Lower leg skin (tissue), 3 donors: Measurements from ENCODE around the gene UPF3A.

Experiments
- POLR2A ChIP-seq, 2 donors: fragments of 450-650 bp; IDR thresholded peaks; one replicate each; pipeline ENCODE4 v1.6.1; 2016 to 2017; ENCODE audit warnings: antibody characterized with exemption in 2 of 2, mild to moderate bottlenecking in 1 of 2, moderate library complexity in 1 of 2
- TF ChIP-seq, protein P1 (sequence below), 3 donors: fragments of 450-650 bp; IDR thresholded peaks; one replicate each; pipeline ENCODE4 v1.5.1; 2016; ENCODE audit warnings: antibody characterized with exemption in 3 of 3, mild to moderate bottlenecking in 3 of 3, moderate library complexity in 2 of 3

- TF ChIP-seq, protein P1, sequence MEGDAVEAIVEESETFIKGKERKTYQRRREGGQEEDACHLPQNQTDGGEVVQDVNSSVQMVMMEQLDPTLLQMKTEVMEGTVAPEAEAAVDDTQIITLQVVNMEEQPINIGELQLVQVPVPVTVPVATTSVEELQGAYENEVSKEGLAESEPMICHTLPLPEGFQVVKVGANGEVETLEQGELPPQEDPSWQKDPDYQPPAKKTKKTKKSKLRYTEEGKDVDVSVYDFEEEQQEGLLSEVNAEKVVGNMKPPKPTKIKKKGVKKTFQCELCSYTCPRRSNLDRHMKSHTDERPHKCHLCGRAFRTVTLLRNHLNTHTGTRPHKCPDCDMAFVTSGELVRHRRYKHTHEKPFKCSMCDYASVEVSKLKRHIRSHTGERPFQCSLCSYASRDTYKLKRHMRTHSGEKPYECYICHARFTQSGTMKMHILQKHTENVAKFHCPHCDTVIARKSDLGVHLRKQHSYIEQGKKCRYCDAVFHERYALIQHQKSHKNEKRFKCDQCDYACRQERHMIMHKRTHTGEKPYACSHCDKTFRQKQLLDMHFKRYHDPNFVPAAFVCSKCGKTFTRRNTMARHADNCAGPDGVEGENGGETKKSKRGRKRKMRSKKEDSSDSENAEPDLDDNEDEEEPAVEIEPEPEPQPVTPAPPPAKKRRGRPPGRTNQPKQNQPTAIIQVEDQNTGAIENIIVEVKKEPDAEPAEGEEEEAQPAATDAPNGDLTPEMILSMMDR (IDR thresholded peaks at IDR 0.05) = no peak
- no peak for TF ChIP-seq POLR2A (IDR thresholded peaks at IDR 0.05)
Measured at GRCh38 chr13:114319441-114319913, 38.1 kb downstream of the UPF3A start.
